Kidney (tissue), 22 donors: ENCODE data around the gene PIGP. TPM values are rescaled to one million over a fixed set of nuclear protein-coding genes. Genes with fewer than 3 reads are reported as not detected.

ENCODE experiments used
- DNase-seq, 5 donors: peaks; one replicate each; pipeline ENCODE4 v3.0.0-alpha.2; 2013 to 2020
- FAIRE-seq: peaks from 2 replicates; lab custom pipeline; 2012; peaks lifted over from hg19 to GRCh38; lab: Jason Lieb, UNC
- H3K27ac ChIP-seq, 2 donors: one replicate each; pipeline ENCODE4 v1.7.0; 2013; ENCODE audit warnings: low read depth in 2 of 2, low read length in 2 of 2, inconsistent platforms in 1 of 2
- H3K27me3 ChIP-seq: one replicate; pipeline ENCODE4 v1.7.1; 2013; ENCODE audit warnings: low read length, inconsistent platforms; ENCODE audit not compliant: control insufficient read depth, insufficient read depth
- H3K36me3 ChIP-seq, 3 donors: one replicate each; pipeline versions ENCODE4 v1.7.0 to v1.7.1; 2013; ENCODE audit warnings: low read length in 3 of 3, control low read depth in 1 of 3, inconsistent platforms in 1 of 3; ENCODE audit not compliant: insufficient read depth in 3 of 3, control insufficient read depth in 2 of 3
- H3K4me1 ChIP-seq, 3 donors: one replicate each; pipeline versions ENCODE4 v1.7.0 to v1.7.1; 2013; ENCODE audit warnings: low read length in 3 of 3, inconsistent platforms in 1 of 3, low read depth in 1 of 3; ENCODE audit not compliant: control insufficient read depth in 2 of 3, insufficient read depth in 2 of 3
- H3K4me3 ChIP-seq, 3 donors: one replicate each; pipeline versions ENCODE4 v1.7.0 to v1.8.1; 2013; ENCODE audit warnings: low read length in 3 of 3, control low read depth in 1 of 3, inconsistent platforms in 1 of 3
- H3K9ac ChIP-seq, 3 donors: one replicate each; pipeline versions ENCODE4 v1.7.0 to v1.7.1; 2013; ENCODE audit warnings: low read length in 3 of 3, control low read depth in 1 of 3, inconsistent platforms in 1 of 3
- H3K9me3 ChIP-seq, 3 donors: one replicate each; pipeline versions ENCODE4 v1.7.0 to v1.7.1; 2013; ENCODE audit warnings: low read length in 3 of 3, control low read depth in 1 of 3, inconsistent platforms in 1 of 3; ENCODE audit not compliant: control insufficient read depth in 2 of 3, insufficient read depth in 1 of 3
- CTCF ChIP-seq: IDR thresholded peaks from 3 replicates; pipeline ENCODE4 v1.5.1; 2012; ENCODE audit warnings: mild to moderate bottlenecking, moderate library complexity, borderline replicate concordance; ENCODE audit not compliant: insufficient read depth; ENCODE audit errors: extremely low read depth
- intact Hi-C: fragments of 100-400 bp; cut with DNase I; formaldehyde crosslinking; loops from one replicate; pipeline ENCODE4 v1.11.1; 2022
- long read RNA-seq, 10 donors: library from polyadenylated mRNA in 1 of 10; unstranded in 1 of 10; transcript quantifications; one replicate each; pipeline ENCODE4 v2.0.0 and lab custom pipeline, GENCODE V29; 2021 to 2026
- polyA plus RNA-seq: library from polyadenylated mRNA; stranded (reverse); fragments of 350-450 nt; fragmentation: Illumina TruSeq; extraction: RNeasy Lipid Tissue Mini Kit (QIAGEN cat#74804); gene quantifications from one replicate; pipeline ENCODE4 v1.2.3, GENCODE V29; 2014; ENCODE audit warnings: low read depth, low replicate concordance; ENCODE audit not compliant: insufficient read depth
- total RNA-seq: library from RNA; stranded (reverse); fragmentation: NEBNext Ultra II Directional; extraction: Animal tissue kit (Norgen Biotek cat#: 25700); gene quantifications from one replicate; pipeline ENCODE4 v1.2.1, GENCODE V29; 2021
- donor health status: control.
- donor health status: control.
- donor health status: control.
- donor health status: control.
- donor health status: control.
- donor health status: DM: yes; HTN: yes; CAD: no.
- donor health status: Normal renal cell carcinoma (clear cell type).

PIGP gene
- total RNA-seq (23.7 TPM), polyA plus RNA-seq (49.2 TPM)
- long read RNA-seq, donor 1, full-length matches to known transcripts: 10 of 114 reads
- long read RNA-seq, donor 1, partial matches to known transcripts: 98 of 114 reads
- long read RNA-seq, donor 1, other reads (novel, unspliced or antisense): 6 of 114 reads
- long read RNA-seq, donor 2, full-length matches to known transcripts: 16 of 123 reads
- long read RNA-seq, donor 2, partial matches to known transcripts: 100 of 123 reads
- long read RNA-seq, donor 2, other reads (novel, unspliced or antisense): 7 of 123 reads
- long read RNA-seq, donor 3, full-length matches to known transcripts: 12 of 12 reads
- long read RNA-seq, donor 3, partial matches to known transcripts: 0 of 12 reads
- long read RNA-seq, donor 3, other reads (novel, unspliced or antisense): 0 of 12 reads
- long read RNA-seq, donor 4, full-length matches to known transcripts: 6 of 386 reads
- long read RNA-seq, donor 4, partial matches to known transcripts: 375 of 386 reads
- long read RNA-seq, donor 4, other reads (novel, unspliced or antisense): 5 of 386 reads
- long read RNA-seq, donor 5, partial matches to known transcripts: 0 of 3 reads
- long read RNA-seq, donor 5, other reads (novel, unspliced or antisense): 0 of 3 reads
- long read RNA-seq, donor 6, full-length matches to known transcripts: 38 of 252 reads
- long read RNA-seq, donor 6, partial matches to known transcripts: 214 of 252 reads
- long read RNA-seq, donor 6, other reads (novel, unspliced or antisense): 0 of 252 reads
- long read RNA-seq, donor 7, full-length matches to known transcripts: 8 of 9 reads
- long read RNA-seq, donor 7, partial matches to known transcripts: 1 of 9 reads
- long read RNA-seq, donor 7, other reads (novel, unspliced or antisense): 0 of 9 reads
- long read RNA-seq, donor 8, full-length matches to known transcripts: 10 of 226 reads
- long read RNA-seq, donor 8, partial matches to known transcripts: 216 of 226 reads
- long read RNA-seq, donor 8, other reads (novel, unspliced or antisense): 0 of 226 reads
- long read RNA-seq, donor 9, full-length matches to known transcripts: 10 of 52 reads
- long read RNA-seq, donor 9, partial matches to known transcripts: 37 of 52 reads
- long read RNA-seq, donor 9, other reads (novel, unspliced or antisense): 5 of 52 reads
- long read RNA-seq, donor 10, full-length matches to known transcripts: 8 of 661 reads
- long read RNA-seq, donor 10, partial matches to known transcripts: 638 of 661 reads
- long read RNA-seq, donor 10, other reads (novel, unspliced or antisense): 15 of 661 reads

- H3K27me3 ChIP-seq: no peaks in the 10 kb centered on the region
- FAIRE-seq: no peak
- H3K36me3 ChIP-seq: peaks cover 0 to 6% (median 0%) of the 10 kb centered on the region in 3 donors
- DNase-seq: peak; percentile 98
- peaks cover 0 to 14% (median 0%) of the 10 kb centered on the region in 3 donors for H3K4me1 ChIP-seq
- peak within 1 kb of the TSS; percentile 92 to 99 (median 98) for H3K4me3 ChIP-seq
- H3K27ac ChIP-seq: peak within 1 kb of the TSS; percentile 97 to 99
- H3K9me3 ChIP-seq: no peaks in the 10 kb centered on the region
- H3K9ac ChIP-seq: peak within 1 kb of the TSS; percentile 93 to 98 (median 97)
- intact Hi-C loops: no loop called here
- TF ChIP-seq CTCF: no peak
Measured at GRCh38 chr21:37072988-37073416, at the start of gene PIGP, which contains the start of gene TTC3. PIGP (minus strand) TSS chr21:37073071; CDS start chr21:37072515, 556 bp downstream. TTC3 (plus strand) TSS chr21:37073254; CDS start chr21:37087258, 14,004 bp downstream.

- DNase-seq (peak in 1 of 5 donors; percentile 5), FAIRE-seq (no peak)
- intact Hi-C loops: no loop called here
- no peak overlapping the region for H3K9ac ChIP-seq
- no peaks in the 10 kb centered on the region for H3K27me3 ChIP-seq
- H3K27ac ChIP-seq: no peak overlapping the region
- no peak overlapping the region for H3K4me3 ChIP-seq
- no peaks in the 10 kb centered on the region for H3K9me3 ChIP-seq
- H3K36me3 ChIP-seq: no peaks in the 10 kb centered on the region
- no peaks in the 10 kb centered on the region for H3K4me1 ChIP-seq
- TF ChIP-seq CTCF: no peak
Measured at GRCh38 chr21:37119421-37120218, 46.7 kb upstream of the PIGP start.
